Measurements from ENCODE around the gene MATN1.

MATN1 gene

GRCh38 chr1:30765556-30766434 lies 42.4 kb upstream of the MATN1 start:
- H3K4me1 ChIP-seq (ENCODE audit: insufficient read depth, low read length, poor library complexity, severe bottlenecking), result peaks cover 52% of the 10 kb centered on the region
- H3K9me3 ChIP-seq (ENCODE audit: insufficient read depth, low read depth, low read length), result no peaks in the 10 kb centered on the region
- H3K79me2 ChIP-seq (ENCODE audit: insufficient read depth, low read length), result no peaks in the 10 kb centered on the region
- no peak overlapping the region for H3K4me3 ChIP-seq (ENCODE audit: low read length, poor library complexity, severe bottlenecking)
- no peaks in the 10 kb centered on the region for H3K9me2 ChIP-seq (replicated peaks; ENCODE audit: low read depth, low read length)
- H3K36me3 ChIP-seq (ENCODE audit: insufficient read depth, low read length), result no peaks in the 10 kb centered on the region
- no peak overlapping the region for H2AFZ ChIP-seq (ENCODE audit: low read length)
- H3K4me2 ChIP-seq (ENCODE audit: low read depth, low read length, poor library complexity, severe bottlenecking), result no peak overlapping the region
- no peak overlapping the region for H3K9ac ChIP-seq (ENCODE audit: low read depth, low read length, poor library complexity, severe bottlenecking)
- no peaks in the 10 kb centered on the region for H4K20me1 ChIP-seq (ENCODE audit: insufficient read depth, low read length, poor library complexity, severe bottlenecking)
- H3K27me3 ChIP-seq (ENCODE audit: insufficient read depth, low read length, poor library complexity, severe bottlenecking), result no peaks in the 10 kb centered on the region
- H3F3A ChIP-seq (ENCODE audit: low read depth), result no peaks in the 10 kb centered on the region
- TF ChIP-seq EZH2phosphoT487 (IDR thresholded peaks at IDR 0.05; ENCODE audit: borderline replicate concordance), result no peak
- no peak for TF ChIP-seq CTCF (conservative IDR thresholded peaks at IDR 0.05; ENCODE audit: low read length)

GRCh38 chr1:30764939-30765555 lies 41.7 kb upstream of the MATN1 start:
- TF ChIP-seq CTCF (conservative IDR thresholded peaks at IDR 0.05; ENCODE audit: low read length), result no peak
- TF ChIP-seq EZH2phosphoT487 (IDR thresholded peaks at IDR 0.05; ENCODE audit: borderline replicate concordance), result no peak
- no peak overlapping the region for H3K9ac ChIP-seq (ENCODE audit: low read depth, low read length, poor library complexity, severe bottlenecking)
- H3K9me3 ChIP-seq (ENCODE audit: insufficient read depth, low read depth, low read length), result no peaks in the 10 kb centered on the region
- peaks cover 58% of the 10 kb centered on the region for H3K4me1 ChIP-seq (ENCODE audit: insufficient read depth, low read length, poor library complexity, severe bottlenecking)
- no peaks in the 10 kb centered on the region for H3K27me3 ChIP-seq (ENCODE audit: insufficient read depth, low read length, poor library complexity, severe bottlenecking)
- no peaks in the 10 kb centered on the region for H3K79me2 ChIP-seq (ENCODE audit: insufficient read depth, low read length)
- H3K4me3 ChIP-seq (ENCODE audit: low read length, poor library complexity, severe bottlenecking), result no peak overlapping the region
- H3K9me2 ChIP-seq (replicated peaks; ENCODE audit: low read depth, low read length), result no peaks in the 10 kb centered on the region
- H2AFZ ChIP-seq (ENCODE audit: low read length), result no peak overlapping the region
- H3F3A ChIP-seq (ENCODE audit: low read depth), result no peaks in the 10 kb centered on the region
- no peaks in the 10 kb centered on the region for H4K20me1 ChIP-seq (ENCODE audit: insufficient read depth, low read length, poor library complexity, severe bottlenecking)
- H3K4me2 ChIP-seq (ENCODE audit: low read depth, low read length, poor library complexity, severe bottlenecking), result no peak overlapping the region
- H3K36me3 ChIP-seq (ENCODE audit: insufficient read depth, low read length), result no peaks in the 10 kb centered on the region

GRCh38 chr1:30764396-30764795 lies 41.0 kb upstream of the MATN1 start:
- no peaks in the 10 kb centered on the region for H3K9me2 ChIP-seq (replicated peaks; ENCODE audit: low read depth, low read length)
- H3K79me2 ChIP-seq (ENCODE audit: insufficient read depth, low read length), result no peaks in the 10 kb centered on the region
- H3K36me3 ChIP-seq (ENCODE audit: insufficient read depth, low read length), result no peaks in the 10 kb centered on the region
- peaks cover 53% of the 10 kb centered on the region for H3K4me1 ChIP-seq (ENCODE audit: insufficient read depth, low read length, poor library complexity, severe bottlenecking)
- no peak overlapping the region for H3K4me3 ChIP-seq (ENCODE audit: low read length, poor library complexity, severe bottlenecking)
- H2AFZ ChIP-seq (ENCODE audit: low read length), result no peak overlapping the region
- H3K9me3 ChIP-seq (ENCODE audit: insufficient read depth, low read depth, low read length), result no peaks in the 10 kb centered on the region
- no peaks in the 10 kb centered on the region for H4K20me1 ChIP-seq (ENCODE audit: insufficient read depth, low read length, poor library complexity, severe bottlenecking)
- H3K4me2 ChIP-seq (ENCODE audit: low read depth, low read length, poor library complexity, severe bottlenecking), result no peak overlapping the region
- no peaks in the 10 kb centered on the region for H3K27me3 ChIP-seq (ENCODE audit: insufficient read depth, low read length, poor library complexity, severe bottlenecking)
- H3F3A ChIP-seq (ENCODE audit: low read depth), result no peaks in the 10 kb centered on the region
- TF ChIP-seq CTCF (conservative IDR thresholded peaks at IDR 0.05; ENCODE audit: low read length) (no peak), EZH2phosphoT487 (IDR thresholded peaks at IDR 0.05; ENCODE audit: borderline replicate concordance) (no peak)
- no peak overlapping the region for H3K9ac ChIP-seq (ENCODE audit: low read depth, low read length, poor library complexity, severe bottlenecking)

All from Loucy (cell line).